HepG2 (cell line): Measurements from ENCODE around the gene BCL2L11. TPM values are rescaled to one million over a fixed set of nuclear protein-coding genes. Genes with fewer than 3 reads are reported as not detected.

ENCODE experiments used
- ATF5 ChIP-seq: sonication (generic); formaldehyde crosslinking; IDR thresholded peaks from 2 replicates; pipeline ENCODE4 v1.4.0; 2020; ENCODE audit warnings: mild to moderate bottlenecking, low read depth, missing genetic modification reagents
- BHLHE40 ChIP-seq: IDR thresholded peaks from 2 replicates; pipeline ENCODE4 v1.6.1; 2011; ENCODE audit warnings: low read length, improper control_type of control experiment
- CAMTA2 ChIP-seq: sonication (generic); formaldehyde crosslinking; IDR thresholded peaks from 2 replicates; pipeline ENCODE4 v1.4.0; 2020; ENCODE audit warnings: mild to moderate bottlenecking, missing genetic modification reagents, borderline replicate concordance
- CHD2 ChIP-seq: IDR thresholded peaks from 2 replicates; pipeline ENCODE4 v1.6.1; 2011; ENCODE audit warnings: low read depth, low read length, improper control_type of control experiment
- DNMT3B ChIP-seq: conservative IDR thresholded peaks from 2 replicates; pipeline ENCODE4 v1.6.1; 2016; ENCODE audit warnings: missing biosample characterization, control low read depth
- FOXA3 ChIP-seq: IDR thresholded peaks from 2 replicates; pipeline ENCODE4 v1.6.1; 2016; ENCODE audit warnings: missing genetic modification reagents, missing compliant biosample characterization
- HNF1A ChIP-seq, 2 experiments: sonication (generic) in 1 of 2; formaldehyde crosslinking in 1 of 2; IDR thresholded peaks; 2 replicates each; pipeline versions ENCODE4 v1.4.0 to v1.6.1; 2016 to 2020; ENCODE audit warnings: borderline replicate concordance in 1 of 2, low read depth in 1 of 2, mild to moderate bottlenecking in 1 of 2, missing genetic modification reagents in 1 of 2
- KDM2A ChIP-seq: sonication (generic); formaldehyde crosslinking; IDR thresholded peaks from 2 replicates; pipeline ENCODE4 v1.4.0; 2020; ENCODE audit warnings: low read depth, missing genetic modification reagents, borderline replicate concordance
- KDM5A ChIP-seq: fragments of 200-600 bp; sonication (generic); IDR thresholded peaks from 2 replicates; pipeline ENCODE4 v1.7.0; 2018; ENCODE audit warnings: antibody characterized with exemption, mild to moderate bottlenecking, low read length, borderline replicate concordance
- PATZ1 ChIP-seq: sonication (generic); formaldehyde crosslinking; IDR thresholded peaks from 2 replicates; pipeline ENCODE4 v1.4.0; 2020; ENCODE audit warnings: missing genetic modification reagents
- PHF21A ChIP-seq: sonication (generic); formaldehyde crosslinking; IDR thresholded peaks from 2 replicates; pipeline ENCODE4 v1.5.0; 2020; ENCODE audit warnings: mild to moderate bottlenecking, missing genetic modification reagents
- RFXANK ChIP-seq: IDR thresholded peaks from 2 replicates; pipeline ENCODE4 v1.6.1; 2016
- SOX13 ChIP-seq, 3 experiments: fragments of 450-650 bp in 1 of 3; sonication (generic) in 1 of 3; formaldehyde crosslinking in 1 of 3; IDR thresholded peaks in 2 of 3; conservative IDR thresholded peaks in 1 of 3; 2 replicates each; pipeline versions ENCODE4 v1.5.0 to v1.6.1; 2016 to 2020; ENCODE audit warnings: antibody characterized with exemption in 1 of 3, mild to moderate bottlenecking in 1 of 3, missing compliant biosample characterization in 1 of 3, missing genetic modification reagents in 1 of 3, moderate library complexity in 1 of 3
- SOX5 ChIP-seq: IDR thresholded peaks from 2 replicates; pipeline ENCODE4 v1.6.1; 2016; ENCODE audit warnings: borderline replicate concordance
- SOX6 ChIP-seq, 2 experiments: fragments of 450-650 bp in 1 of 2; sonication (generic) in 1 of 2; formaldehyde crosslinking in 1 of 2; IDR thresholded peaks; 2 replicates each; pipeline versions ENCODE4 v1.4.0 to v1.6.1; 2017 to 2020; ENCODE audit warnings: antibody characterized with exemption in 1 of 2, mild to moderate bottlenecking in 1 of 2, missing genetic modification reagents in 1 of 2
- TOPORS ChIP-seq: sonication (generic); formaldehyde crosslinking; IDR thresholded peaks from 2 replicates; pipeline ENCODE4 v1.8.0; 2023; ENCODE audit warnings: mild to moderate bottlenecking, missing genetic modification reagents
- ZFX ChIP-seq: sonication (generic); formaldehyde crosslinking; IDR thresholded peaks from 2 replicates; pipeline ENCODE4 v1.4.0; 2020; ENCODE audit warnings: mild to moderate bottlenecking, low read depth, missing genetic modification reagents, moderate library complexity
- ZMYM2 ChIP-seq: sonication (generic); formaldehyde crosslinking; IDR thresholded peaks from 2 replicates; pipeline ENCODE4 v1.8.0; 2022; ENCODE audit warnings: mild to moderate bottlenecking, missing genetic modification reagents
- ZMYM4 ChIP-seq: sonication (generic); formaldehyde crosslinking; IDR thresholded peaks from 2 replicates; pipeline ENCODE4 v1.8.1; 2023; ENCODE audit warnings: mild to moderate bottlenecking, missing genetic modification reagents
- ZNF652 ChIP-seq: IDR thresholded peaks from 2 replicates; pipeline ENCODE4 v1.6.1; 2016; ENCODE audit warnings: low read depth, borderline replicate concordance
- ZNF670 ChIP-seq: sonication (generic); formaldehyde crosslinking; IDR thresholded peaks from 2 replicates; pipeline ENCODE4 v1.8.0; 2022; ENCODE audit warnings: mild to moderate bottlenecking, missing genetic modification reagents, borderline replicate concordance
- ZNF674 ChIP-seq: sonication (generic); formaldehyde crosslinking; IDR thresholded peaks from 2 replicates; pipeline ENCODE4 v1.5.0; 2020; ENCODE audit warnings: low read depth, mild to moderate bottlenecking, missing genetic modification reagents
- ZNF713 ChIP-seq: sonication (generic); formaldehyde crosslinking; IDR thresholded peaks from 2 replicates; pipeline ENCODE4 v1.4.0; 2020; ENCODE audit warnings: mild to moderate bottlenecking, missing genetic modification reagents
- polyA plus RNA-seq, 8 experiments: library from polyadenylated mRNA; depleted of rRNA in 3 of 8; stranded (reverse) in 7 of 8; unstranded in 1 of 8; fragments of >200 nt; fragmentation: Illumina TruSeq in 4 of 8; extraction: Trizol in 4 of 8; gene quantifications; 2 replicates each; pipeline versions ENCODE4 v1.2.1 to v1.2.3, GENCODE V29; 2011 to 2016; ENCODE audit warnings: low read depth in 4 of 8, missing spikeins in 1 of 8, mixed read lengths in 1 of 8; ENCODE audit not compliant: insufficient read depth in 1 of 8
- total RNA-seq, 5 experiments: library from RNA; depleted of rRNA; stranded (reverse); fragments of >200 nt; fragmentation: Illumina TruSeq; extraction: Trizol; gene quantifications; 2 replicates each; pipeline ENCODE4 v1.2.3, GENCODE V29; 2016; ENCODE audit warnings: low read depth in 1 of 5

Gene BCL2L11
- total and polyA plus RNA-seq, 2 of the 13 experiments (the other 11 are each of a cell fraction or from before 2014, with no cell fraction given) = 6.1 to 9.7 TPM

DNA sequence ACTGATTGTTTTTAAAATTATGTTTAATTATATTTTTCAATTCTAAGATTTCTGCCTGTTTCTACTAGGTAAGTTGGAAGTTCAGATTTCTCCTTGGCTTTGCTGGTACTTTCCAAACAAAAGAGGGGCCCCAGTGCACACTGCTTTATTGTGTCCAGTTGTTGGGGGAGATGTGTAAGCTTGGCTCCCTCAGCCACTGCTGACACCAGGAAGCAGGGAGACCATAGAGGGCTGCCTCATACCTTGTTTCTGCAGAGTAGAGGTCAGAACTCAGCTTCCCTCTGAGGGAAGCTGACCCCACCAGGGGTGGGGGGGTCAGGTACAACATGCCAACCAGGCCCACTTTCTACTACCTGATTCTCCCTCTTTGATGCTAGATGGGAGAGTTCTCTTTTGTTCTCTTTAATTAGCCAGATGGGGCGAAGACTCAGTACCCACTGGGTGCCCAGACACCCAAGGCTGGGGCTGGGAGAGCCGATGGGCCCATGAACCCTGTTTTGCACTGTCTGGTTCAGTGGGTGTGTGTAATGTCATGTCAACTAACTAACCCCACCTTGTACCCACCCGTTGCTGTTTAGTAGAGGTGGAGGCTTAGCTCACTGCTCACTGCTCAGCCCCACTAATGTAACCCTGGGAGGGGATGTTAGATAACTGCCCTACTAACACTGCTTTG, 14.7 kb downstream of the BCL2L11 start (continued):
- TF ChIP-seq HNF1A (IDR thresholded peaks at IDR 0.05; ENCODE audit: low read depth) = no peak
- TF ChIP-seq HNF1A (CRISPR knock-in tag; IDR thresholded peaks at IDR 0.05; ENCODE audit: borderline replicate concordance) = no peak
- no peak for TF ChIP-seq DNMT3B (CRISPR knock-in tag)
- TF ChIP-seq ZMYM2 = no peak
- no peak for TF ChIP-seq CHD2
- no peak for TF ChIP-seq KDM5A
- TF ChIP-seq PHF21A (CRISPR knock-in tag) = no peak
- no peak for TF ChIP-seq ZFX (CRISPR knock-in tag)
- no peak for TF ChIP-seq ATF5 (CRISPR knock-in tag)
- TF ChIP-seq KDM2A (CRISPR knock-in tag) = no peak
- TF ChIP-seq SOX13 (IDR thresholded peaks at IDR 0.05) = peak; percentile 64
- TF ChIP-seq SOX13 (CRISPR knock-in tag; conservative IDR thresholded peaks at IDR 0.05 in 1 of 2, IDR thresholded peaks at IDR 0.05 in 1 of 2) = peak in 1 of 2 experiments; percentile 92; a peak in 2 of 4 replicates
- TF ChIP-seq CAMTA2 (CRISPR knock-in tag) = no peak
- TF ChIP-seq PATZ1 (CRISPR knock-in tag) = peak; percentile 40; the same call in 1 of the 2 replicates
- 0 out of 2 replicates have a peak, but pooled peaks have one; percentile 36 for TF ChIP-seq TOPORS (CRISPR knock-in tag)
- TF ChIP-seq ZMYM4 (CRISPR knock-in tag) = no peak
- TF ChIP-seq SOX6 (IDR thresholded peaks at IDR 0.05) = no peak
- TF ChIP-seq SOX6 (CRISPR knock-in tag; IDR thresholded peaks at IDR 0.05) = peak; percentile 86
- TF ChIP-seq FOXA3 (CRISPR knock-in tag) = 0 out of 2 replicates have a peak, but pooled peaks have one; percentile 23
- no peak for TF ChIP-seq RFXANK (CRISPR knock-in tag)
- no peak for TF ChIP-seq ZNF674
- TF ChIP-seq BHLHE40 = no peak
- TF ChIP-seq ZNF670 (CRISPR knock-in tag) = no peak
- no peak for TF ChIP-seq ZNF652 (CRISPR knock-in tag)
- no peak for TF ChIP-seq ZNF713 (CRISPR knock-in tag)
- peak; percentile 89 for TF ChIP-seq SOX5 (CRISPR knock-in tag)
